HL-60/S4 treated with phorbol 12-myristate 13-acetate at 8.2 ng/mL for 4 days and 3 days (cell line): ENCODE results near the gene BTNL8.

Experiments used
- in situ Hi-C: fragments of 300-500 bp; cut with MboI; formaldehyde crosslinking; loops from 2 replicates; pipeline ENCODE4 v1.15.0; 2022; ENCODE audit warnings: low sequenced_read_pairs

Gene BTNL8

GRCh38 chr5:180959661-180960060, 60.7 kb downstream of the BTNL8 start:
- in situ Hi-C loops, result no loop called here

GRCh38 chr5:180960209-180960608, 61.2 kb downstream of the BTNL8 start:
- in situ Hi-C loops, result no loop called here

GRCh38 chr5:180969406-180969805, 70.4 kb downstream of the BTNL8 start:
- in situ Hi-C loops, result no loop called here

- in situ Hi-C loops, result no loop called here
Observed at GRCh38 chr5:180970336-180970735, 71.4 kb downstream of the BTNL8 start.

- in situ Hi-C loops, result no loop called here
Observed at GRCh38 chr5:180970875-180971274, 71.9 kb downstream of the BTNL8 start.

- in situ Hi-C loops, result no loop called here
Observed at GRCh38 chr5:180974612-180975315, 75.8 kb downstream of the BTNL8 start.

- in situ Hi-C loops, result no loop called here
Observed at GRCh38 chr5:180975338-180975737, 76.4 kb downstream of the BTNL8 start.

- in situ Hi-C loops, result no loop called here
Observed at GRCh38 chr5:180976518-180976917, 77.6 kb downstream of the BTNL8 start.

- in situ Hi-C loops, result no loop called here
Observed at GRCh38 chr5:180977852-180978251, 78.9 kb downstream of the BTNL8 start.

GRCh38 chr5:180982008-180982741, 83.2 kb downstream of the BTNL8 start:
- in situ Hi-C loops, result no loop called here

- in situ Hi-C loops, result no loop called here
Observed at GRCh38 chr5:180988016-180988415, 89.1 kb downstream of the BTNL8 start.

- in situ Hi-C loops, result no loop called here
Observed at GRCh38 chr5:180988592-180988991, 89.6 kb downstream of the BTNL8 start, which contains the start of gene BTNL3. Gene BTNL3 (plus strand): TSS chr5:180988846. CDS start chr5:180989029, 183 bp downstream.

GRCh38 chr5:180990086-180990881, 91.3 kb downstream of the BTNL8 start:
- in situ Hi-C loops, result no loop called here

- in situ Hi-C loops, result no loop called here
Observed at GRCh38 chr5:180990882-180991242, 91.9 kb downstream of the BTNL8 start.
